ENCODE data around the gene BICRAL.
"Not testable (repeated sequence)": the region's sequence is repeated elsewhere in the genome, so short reads cannot be mapped to it uniquely, and the experiment has no call there.

Gene BICRAL

DNA sequence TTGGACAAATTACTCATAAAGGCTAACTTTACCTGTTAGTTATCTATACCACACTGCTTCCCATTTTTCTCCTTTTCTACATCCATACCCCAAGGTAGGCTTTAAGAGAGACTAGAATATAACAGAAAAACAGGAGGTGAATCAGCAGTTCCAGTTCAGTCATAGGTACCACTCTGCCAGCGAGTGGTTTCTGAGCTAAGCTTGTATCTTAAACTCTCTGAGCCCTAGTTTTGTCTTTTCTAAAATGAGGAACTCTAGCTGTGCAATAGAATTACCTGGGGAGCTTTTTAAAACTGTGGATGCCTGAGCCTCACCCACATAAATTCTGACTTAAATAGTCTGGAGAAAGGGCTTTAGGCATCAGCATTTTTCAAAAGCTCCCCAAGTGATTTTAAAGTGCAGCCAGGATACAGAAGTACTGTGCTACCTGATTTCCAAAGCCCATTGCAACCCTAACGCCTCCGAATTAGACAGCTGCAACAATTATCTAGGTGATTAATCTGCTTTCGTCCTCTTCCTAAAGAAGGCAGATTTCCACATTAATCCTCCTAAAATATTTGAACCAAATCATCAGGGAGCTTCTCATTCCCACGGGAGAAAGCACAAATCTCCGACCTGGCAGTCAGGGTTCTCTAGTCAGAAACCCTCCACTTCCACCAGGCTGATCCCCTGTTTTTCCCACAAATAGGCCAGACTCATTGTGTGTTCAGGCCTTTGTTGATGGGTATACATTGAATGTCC is 60.2 kb downstream of the BICRAL start:
- DNase-seq (ENCODE audit: low read depth), result no peak

DNA sequence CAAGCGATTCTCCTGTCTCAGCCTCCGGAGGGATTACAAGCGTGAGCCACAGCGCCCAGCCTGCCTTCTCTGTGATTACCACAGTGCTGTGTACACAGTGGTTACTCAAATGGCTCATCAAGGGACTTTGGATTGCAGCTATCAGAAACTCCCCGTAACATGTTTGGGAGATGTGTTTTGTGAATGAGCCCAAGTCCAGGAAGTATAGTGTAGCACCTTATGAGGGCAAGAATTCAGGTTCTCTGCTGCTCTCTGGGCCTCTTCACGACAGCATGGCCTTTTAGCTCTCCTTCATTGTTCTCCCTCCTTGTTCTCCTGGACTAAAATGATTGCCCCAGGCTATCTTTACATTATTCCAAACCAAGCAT is 63.5 kb downstream of the BICRAL start:
- DNase-seq (ENCODE audit: low read depth), result no peak

DNA sequence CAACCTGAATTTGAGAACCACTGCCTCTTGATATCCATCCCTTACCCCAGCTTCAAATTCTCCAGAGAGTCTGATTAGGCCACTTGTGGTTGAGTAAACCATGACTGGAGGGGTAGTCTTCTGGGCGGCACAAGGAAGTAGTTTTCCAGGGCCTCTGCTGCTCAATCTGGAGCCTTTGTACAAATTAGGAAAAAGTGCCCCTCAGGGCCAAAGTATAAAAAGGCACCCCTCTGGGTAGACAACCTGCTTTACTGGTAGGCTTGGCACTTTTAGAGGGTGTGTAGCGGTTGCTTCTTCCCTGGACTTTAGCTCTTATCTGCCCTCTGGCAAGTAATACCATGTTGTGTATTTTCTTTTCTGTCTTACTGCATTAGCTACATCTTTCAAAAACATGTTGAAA is 64.7 kb downstream of the BICRAL start:
- no peak for DNase-seq (ENCODE audit: low read depth)

DNA sequence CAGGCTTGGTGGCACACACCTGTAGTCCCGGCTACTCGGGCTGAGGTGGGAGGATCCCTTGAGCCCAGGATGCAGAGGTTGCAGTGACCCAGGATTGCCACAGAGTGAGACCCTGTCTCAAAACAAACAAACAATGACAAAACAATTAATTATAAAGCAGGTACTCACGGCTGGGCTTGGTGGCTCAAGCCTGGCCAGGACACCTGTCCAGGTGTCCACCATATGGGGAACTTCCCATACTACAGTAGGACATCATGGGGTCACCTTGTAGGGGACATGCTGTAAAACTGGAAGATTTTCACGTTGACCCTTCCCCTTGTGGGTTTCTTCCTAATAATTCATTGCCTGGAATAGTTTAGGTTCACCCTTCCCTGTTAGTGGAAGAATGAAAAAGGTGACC is 66.8 kb downstream of the BICRAL start:
- DNase-seq (ENCODE audit: low read depth), result no peak

DNA sequence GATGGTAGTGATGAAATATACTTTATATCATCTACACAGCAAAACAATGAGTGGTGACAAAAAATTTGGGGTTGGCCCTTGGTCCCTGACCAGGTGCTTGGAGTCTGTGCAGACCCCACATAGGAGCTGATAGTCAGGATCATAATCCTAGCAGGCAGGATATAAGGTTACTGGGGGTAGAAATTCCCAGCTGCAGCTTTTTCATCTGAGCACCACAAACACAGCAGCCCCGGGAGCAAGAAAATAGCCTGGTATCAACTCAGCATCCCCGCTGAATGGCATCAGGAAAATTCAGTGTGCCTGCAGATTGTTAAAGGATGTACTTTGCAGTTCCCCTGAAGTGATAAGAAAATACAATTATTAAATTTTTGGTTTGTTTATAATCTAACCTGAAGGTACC is 69.7 kb downstream of the BICRAL start:
- no peak for DNase-seq (ENCODE audit: low read depth)

DNA sequence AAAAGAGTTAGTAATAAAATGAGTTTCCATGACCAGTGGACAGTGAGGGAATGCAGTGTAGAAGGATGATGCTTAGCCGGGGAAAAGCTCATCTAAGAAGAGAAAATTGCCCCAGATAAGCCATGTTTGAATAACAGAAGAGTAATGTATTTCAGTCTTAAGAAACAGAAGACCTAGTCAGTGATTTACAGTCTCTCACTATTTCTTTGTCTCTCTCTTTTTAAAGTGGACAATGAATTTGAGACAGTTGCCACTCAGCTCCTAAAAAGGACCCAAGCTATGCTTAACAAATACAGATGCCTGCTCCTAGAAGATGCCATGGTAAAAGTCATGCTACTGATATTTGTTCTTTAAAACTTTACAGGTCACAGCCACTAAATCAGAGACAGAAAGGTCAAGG is 78.2 kb downstream of the BICRAL start:
- DNase-seq (ENCODE audit: low read depth), result no peak

DNA sequence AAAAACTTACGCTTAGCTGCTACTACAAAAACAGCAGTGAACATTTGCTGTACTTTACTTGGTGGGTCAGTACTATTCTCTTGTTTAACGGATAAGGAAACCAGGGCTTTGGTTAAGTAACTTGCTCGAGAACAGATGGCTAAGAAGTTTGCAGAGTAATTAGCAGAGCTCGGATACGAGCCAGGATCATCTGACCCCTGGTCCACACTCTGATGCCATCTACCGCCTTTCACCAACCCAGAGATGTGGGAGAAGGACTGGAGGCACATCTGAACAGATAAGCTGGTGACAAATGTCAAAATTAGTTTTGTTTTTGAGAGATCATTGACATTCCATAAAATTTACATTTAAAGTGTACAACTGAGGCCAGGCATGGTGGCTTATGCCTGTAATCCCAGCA is 78.6 kb downstream of the BICRAL start:
- DNase-seq (ENCODE audit: low read depth), result no peak

DNA sequence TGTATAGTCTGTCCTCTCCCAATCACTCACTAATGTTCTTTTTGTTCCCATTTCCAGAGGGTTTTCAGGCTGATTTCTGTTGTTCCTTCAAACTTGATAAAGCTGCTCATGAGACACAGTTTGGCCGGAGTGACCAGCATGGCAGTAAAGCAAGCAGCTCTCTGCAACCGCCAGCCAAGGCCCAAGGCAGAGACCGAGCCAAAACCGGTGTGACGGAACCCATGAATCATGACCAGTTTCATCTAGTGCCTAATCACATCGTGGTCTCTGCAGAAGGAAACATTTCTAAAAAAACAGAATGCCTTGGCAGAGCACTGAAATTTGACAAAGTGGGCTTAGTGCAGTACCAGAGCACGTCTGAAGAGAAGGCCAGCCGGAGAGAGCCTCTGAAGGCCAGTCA is 82.8 kb downstream of the BICRAL start:
- no peak for DNase-seq (ENCODE audit: low read depth)

DNA sequence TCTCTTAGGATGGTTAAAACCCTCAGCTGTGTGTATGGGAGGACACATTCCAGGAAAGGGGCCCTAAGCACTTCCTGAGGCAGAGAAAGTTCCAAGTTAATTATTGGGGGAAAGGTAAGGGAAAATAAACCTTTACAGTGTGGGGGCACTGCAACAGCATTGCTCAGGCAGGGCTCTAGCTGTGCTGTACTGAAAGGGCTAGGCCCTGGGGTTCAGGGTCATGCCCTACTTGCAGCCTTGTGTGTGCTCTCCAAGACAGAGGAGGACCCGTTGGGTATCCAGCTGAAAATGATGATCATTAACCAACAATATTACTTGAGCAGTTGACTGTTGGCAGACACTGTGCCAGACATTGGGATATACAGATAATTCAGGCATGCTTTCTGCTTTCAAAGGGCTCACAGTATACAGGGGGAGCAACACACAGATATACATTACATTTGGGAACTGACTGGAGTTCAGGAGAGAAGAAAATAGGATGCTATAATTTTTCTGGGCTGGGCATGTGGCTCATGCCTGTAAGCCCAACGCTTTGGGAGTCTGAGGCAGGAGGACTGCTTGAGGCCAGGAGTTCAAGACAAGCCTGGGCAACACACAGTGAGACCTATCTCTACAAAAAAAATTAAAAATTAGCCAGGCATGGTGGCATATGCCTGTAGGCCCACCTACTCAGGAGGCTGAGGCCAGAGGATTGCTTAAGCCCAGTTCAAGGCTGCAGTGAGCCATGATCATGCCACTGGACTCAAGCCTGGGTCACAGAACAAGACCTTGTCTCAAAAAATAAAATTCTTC is 88.5 kb downstream of the BICRAL start:
- DNase-seq (ENCODE audit: low read depth), result no peak

DNA sequence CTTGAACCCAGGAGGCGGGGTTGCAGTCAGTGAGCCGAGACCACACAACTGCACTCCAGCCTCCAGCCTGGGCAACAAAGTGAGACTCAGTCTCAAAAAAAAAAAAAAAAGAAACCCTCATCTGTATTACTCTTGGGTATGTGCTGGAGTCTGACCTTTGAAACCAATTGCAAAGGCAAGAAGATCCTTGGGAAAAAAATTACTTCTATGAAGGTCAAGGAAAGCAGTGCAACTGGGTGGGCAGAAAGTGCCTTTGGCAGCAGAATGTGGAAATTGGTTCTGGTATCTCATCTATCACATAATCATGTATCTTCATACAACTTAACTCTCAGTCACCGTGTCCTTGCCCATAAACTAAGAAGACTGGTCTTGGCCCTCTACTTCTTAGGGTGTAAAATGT is 89.9 kb downstream of the BICRAL start:
- no peak for DNase-seq (ENCODE audit: low read depth)

DNA sequence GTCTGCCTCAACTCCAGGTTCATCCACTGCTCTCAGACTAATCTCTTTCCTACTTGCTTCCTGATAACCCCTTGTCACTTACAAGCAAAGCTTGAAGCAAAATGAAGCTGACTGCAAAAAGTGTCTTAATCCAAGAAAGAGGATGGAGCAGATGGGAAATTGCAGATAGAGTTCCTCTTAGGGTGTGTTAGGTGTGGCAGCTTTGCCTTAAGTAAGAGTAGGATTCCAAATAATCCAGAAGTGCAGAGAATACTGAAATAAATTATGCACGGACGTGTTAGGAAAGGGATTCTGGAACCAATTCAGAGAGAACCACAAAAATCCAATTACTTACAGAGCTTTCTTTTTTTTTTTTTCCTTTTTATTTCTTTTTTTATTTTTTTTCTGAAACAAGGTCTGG is 91.5 kb downstream of the BICRAL start:
- DNase-seq (ENCODE audit: low read depth), result no peak

DNA sequence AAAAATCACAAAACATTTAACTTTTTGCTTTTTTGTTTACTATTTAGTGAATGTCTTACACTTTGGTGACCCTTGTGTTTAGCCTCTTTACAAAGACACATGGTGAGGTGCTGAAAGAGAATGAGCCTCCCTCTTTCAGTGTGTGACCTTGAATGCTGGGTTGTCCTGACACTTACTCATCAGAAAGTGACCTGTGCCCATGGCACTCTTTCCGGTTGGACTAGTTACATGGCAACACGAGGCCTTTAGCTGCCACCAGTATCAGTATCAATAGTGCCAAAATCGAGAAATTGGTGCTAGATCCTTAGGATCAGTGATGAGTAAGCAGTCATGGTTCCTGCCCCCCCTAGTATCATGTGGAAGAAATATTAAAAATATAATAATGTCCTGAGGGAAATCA is 95.8 kb downstream of the BICRAL start:
- DNase-seq (ENCODE audit: low read depth), result no peak

DNA sequence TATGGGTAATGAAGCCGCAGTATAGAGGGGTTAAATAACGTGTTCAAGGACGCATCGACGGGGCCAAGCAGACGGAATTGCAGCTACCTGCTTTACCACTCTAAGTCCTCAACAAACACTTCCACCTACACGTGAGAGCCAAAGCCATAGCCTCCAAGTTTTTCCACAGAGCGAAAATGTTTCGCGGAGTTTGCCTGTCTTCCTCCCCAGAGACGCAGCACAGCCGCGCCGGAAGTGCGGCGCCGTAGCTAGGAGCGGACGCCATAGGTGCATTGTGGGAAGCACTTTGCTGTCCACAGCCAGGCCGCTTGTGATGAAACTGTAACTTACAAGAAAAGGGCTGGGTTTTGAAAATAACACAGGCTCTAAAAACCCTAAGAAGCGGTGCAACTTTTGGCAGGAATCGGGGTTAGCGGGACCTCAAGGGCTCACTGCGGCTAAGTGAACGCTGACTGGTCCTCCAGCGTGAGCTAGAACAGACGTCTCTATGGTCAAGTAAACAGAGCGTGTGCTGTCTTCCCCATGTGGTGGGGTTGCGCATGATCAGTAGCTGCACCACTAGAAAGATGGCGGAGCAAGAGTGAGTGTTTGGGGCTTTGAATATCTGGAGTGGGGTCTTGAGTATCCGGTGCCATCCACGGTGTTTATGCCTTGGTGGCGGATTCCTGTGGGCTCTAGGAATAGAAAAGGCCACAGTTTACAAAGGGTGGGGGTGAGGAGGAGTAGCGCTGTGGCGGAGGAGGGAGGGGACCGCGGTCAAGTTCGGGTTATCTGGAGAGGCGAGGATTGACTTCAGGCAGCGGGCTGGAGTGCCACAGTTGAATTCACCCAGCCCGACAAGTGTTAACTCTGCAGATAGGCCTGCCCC is 97.8 kb downstream of the BICRAL start, which contains the start of gene RPL7L1:
Gene RPL7L1 (plus strand): TSS at position 245 of the 868 bp plus-strand sequence. CDS start 295 bp downstream, at position 540.
- DNase-seq (ENCODE audit: low read depth), result peak; percentile 72

DNA sequence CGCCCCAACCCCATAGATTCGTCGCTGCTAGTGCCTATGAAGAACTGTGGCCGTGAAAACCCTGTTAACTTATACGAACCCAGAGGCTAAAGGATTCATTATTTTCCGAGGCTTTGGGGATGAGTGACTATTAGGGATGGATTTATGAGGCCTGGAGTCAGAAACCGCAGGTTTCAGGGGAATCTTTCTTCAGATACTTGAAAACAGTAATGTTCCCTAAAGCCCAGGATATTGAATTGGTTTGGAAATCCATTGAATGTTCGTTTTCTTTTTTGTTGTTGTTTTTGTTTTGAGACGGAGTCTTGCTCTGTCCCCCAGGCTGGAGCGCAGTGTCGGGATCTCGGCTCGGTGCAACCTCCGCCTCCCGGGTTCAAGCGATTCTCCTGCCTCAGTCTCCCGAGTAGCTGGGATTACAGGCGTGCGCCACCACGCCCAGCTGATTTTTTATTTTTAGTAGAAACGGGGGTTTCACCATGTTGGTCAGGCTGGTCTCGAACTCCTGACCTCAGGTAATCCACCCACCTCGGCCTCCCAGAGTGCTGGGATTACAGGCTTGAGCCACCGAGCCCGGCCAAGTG is 98.5 kb downstream of the BICRAL start:
- not testable (repeated sequence) for DNase-seq (ENCODE audit: low read depth)

DNA sequence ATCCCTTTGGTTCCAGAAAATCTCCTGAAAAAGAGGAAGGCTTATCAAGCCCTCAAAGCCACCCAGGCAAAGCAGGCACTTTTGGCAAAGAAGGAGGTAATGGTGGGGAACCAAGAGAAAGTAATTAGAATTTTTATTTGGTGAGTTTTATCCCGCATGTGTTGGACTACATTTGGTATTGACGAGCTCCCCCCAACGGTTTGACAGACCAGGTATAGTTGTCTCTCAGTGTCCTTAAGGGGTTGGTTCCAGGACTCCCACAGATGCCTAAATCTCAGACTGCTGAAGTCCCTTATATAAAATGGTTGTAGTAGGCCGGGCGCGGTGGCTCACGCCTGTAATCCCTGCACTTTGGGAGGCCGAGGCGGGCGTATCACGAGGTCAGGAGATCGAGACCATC is 99.0 kb downstream of the BICRAL start:
- not testable (repeated sequence) for DNase-seq (ENCODE audit: low read depth)

DNA sequence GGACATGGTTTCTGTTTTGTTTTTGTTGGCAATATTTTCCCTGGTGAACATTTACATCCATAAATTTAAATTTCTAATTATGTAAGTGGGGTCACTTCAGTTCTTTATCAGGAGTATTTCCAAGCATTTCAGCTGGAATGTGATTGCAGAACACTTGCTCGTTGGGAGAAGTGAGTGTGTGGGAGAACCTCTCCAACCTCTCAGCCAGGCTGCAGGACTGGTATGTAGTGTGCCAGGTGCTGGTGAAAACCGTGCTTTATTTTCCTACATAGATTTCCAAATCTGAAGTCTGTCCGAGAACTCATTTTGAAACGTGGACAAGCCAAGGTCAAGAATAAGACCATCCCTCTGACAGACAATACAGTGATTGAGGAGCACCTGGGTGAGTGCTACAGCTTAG is 103.8 kb downstream of the BICRAL start:
- no peak for DNase-seq (ENCODE audit: low read depth)

DNA sequence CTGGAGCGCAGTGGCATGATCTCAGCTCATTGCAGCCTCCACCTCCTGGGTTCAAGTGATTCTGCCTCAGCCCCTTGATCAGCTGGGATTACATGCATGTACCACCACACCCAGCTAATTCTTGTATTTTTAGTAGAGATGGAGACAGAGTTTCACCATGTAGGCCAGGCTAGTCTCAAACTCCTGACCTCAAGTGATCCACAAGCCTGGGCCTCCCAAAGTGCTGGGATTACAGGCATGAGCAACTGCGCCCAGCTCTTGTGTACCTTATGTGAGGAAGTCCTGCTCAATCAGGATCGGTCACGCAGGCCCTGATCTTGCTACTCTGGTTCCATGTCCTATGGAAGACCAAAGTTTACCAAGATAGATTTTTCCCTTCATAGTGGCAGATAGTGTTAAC is 106.3 kb downstream of the BICRAL start:
- not testable (repeated sequence) for DNase-seq (ENCODE audit: low read depth)

DNA sequence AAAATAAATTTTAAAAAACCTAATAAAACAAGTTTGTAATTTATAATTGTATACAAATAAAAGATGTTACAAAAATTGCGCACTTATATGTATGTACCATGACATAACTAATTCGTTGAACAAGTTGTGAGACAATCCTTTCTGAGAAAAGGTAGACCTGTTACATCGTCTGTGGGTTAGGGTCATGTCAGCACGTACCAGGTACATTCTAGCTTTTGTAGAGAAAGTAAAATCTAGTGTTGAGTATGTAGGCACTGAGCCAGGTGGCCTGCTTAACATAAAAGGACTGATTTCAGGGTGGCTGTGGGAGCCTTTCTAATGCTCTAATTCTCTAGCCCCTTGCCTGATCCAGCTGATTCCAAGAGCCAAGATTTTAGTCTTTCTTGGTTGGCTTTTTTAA is 108.0 kb downstream of the BICRAL start:
- no peak for DNase-seq (ENCODE audit: low read depth)

DNA sequence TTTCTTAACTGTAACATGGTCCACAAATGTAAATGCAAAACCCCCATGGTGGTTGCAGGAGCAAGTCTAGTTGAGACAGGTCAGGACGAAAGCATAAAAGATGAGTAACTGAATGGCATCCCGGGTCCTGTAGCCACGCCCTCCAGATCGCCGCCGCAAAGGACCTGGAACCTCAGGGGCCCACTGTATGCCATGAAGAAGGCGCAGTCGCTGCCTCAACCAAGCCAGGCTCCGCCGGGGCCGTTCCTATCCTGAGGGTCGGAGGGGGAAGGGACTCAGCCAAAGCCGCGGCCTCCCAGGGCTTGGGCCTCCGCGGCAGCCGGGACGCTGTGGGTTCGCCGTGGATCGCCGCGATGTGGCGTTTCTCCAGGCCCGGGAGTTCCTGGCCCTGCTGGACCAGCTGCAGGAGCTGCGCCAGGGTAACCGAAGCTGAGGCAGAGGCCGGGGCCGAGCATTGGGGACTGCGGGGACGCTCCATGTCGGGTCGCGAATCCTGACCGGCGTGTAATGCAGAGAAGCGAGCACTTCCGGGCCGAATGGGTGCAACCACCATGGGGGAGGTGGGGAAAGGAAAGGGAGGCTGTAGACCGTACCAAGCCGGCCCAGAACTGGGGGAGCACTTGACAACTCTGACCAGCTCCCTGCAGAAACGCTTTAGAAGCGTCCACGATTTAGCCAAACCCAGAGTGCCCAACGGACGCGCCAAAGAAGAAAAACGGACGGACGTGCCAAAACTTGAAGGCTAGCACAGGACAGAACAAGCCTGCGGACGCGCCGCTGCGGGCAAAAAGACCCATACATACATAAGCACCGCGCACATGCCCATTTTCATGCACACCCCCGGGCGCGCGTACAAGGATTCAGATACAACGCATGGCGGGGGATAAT is 108.7 kb downstream of the BICRAL start:
- peak; percentile 85 for DNase-seq (ENCODE audit: low read depth)

DNA sequence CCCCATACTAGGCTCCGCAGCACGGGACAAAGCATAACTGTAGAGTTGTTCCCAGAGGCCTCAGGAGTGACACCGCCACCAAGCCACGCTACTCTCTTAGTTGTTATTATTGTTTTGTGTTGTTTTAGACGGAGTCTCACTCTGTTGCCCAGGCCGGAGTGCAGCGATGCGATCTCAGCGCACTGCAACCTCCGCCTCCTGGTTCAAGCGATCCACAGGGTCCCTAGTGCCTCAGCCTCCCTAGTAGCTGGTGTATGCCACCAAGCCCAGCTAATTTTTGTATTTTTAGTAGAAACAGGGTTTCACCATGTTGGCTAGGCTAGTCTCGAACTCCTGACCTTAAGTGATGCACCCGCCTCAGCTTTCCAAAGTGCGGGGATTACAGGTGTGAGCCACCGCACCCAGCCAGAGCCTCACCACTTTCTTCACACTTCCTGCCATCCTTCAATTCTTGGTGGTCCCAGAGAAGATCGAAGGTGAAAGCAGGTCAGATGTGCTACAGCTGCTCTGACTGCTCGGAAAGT is 109.4 kb downstream of the BICRAL start:
- DNase-seq (ENCODE audit: low read depth), result no peak

Measured in activated T-cell treated with anti-CD3 and anti-CD28 coated beads for 48 hours (primary cell).